Measurements from ENCODE around the gene NT5C2. TPM values are rescaled to one million over a fixed set of nuclear protein-coding genes. Genes with fewer than 3 reads are reported as not detected.

The NT5C2 gene
- total RNA-seq, 1 donor from 2014 or later = 158 TPM

- Histone ChIP-seq H3K4me1 (ENCODE audit: control insufficient read depth in 3 of 3, insufficient read depth in 3 of 3, low read length in 3 of 3) (peaks cover 0 to 5% (median 4%) of the 10 kb centered on the region in 3 donors), H3K4me3 (ENCODE audit: low read length in 3 of 3) (no peak overlapping the region), H3K9me3 (ENCODE audit: control insufficient read depth in 3 of 3, low read length in 3 of 3) (no peaks in the 10 kb centered on the region), H3K27me3 (ENCODE audit: control insufficient read depth in 3 of 3, insufficient read depth in 3 of 3, low read length in 3 of 3) (no peaks in the 10 kb centered on the region), H3K9ac (ENCODE audit: low read depth in 1 of 3, low read length in 3 of 3) (no peak overlapping the region), H3K27ac (ENCODE audit: low read depth, low read length) (peak overlapping the region; percentile 21), H3K36me3 (ENCODE audit: control insufficient read depth in 3 of 3, insufficient read depth in 3 of 3, low read length in 3 of 3) (peaks cover 3 to 6% (median 3%) of the 10 kb centered on the region in 3 donors)
These were observed 135.0 kb downstream of the NT5C2 start for GRCh38 chr10:103058034-103058433.

GRCh38 chr10:103055105-103055504 lies 138.0 kb downstream of the NT5C2 start:
- peaks cover 2 to 6% (median 3%) of the 10 kb centered on the region in 3 donors for H3K36me3 ChIP-seq (ENCODE audit: control insufficient read depth in 3 of 3, insufficient read depth in 3 of 3, low read length in 3 of 3)
- H3K27me3 ChIP-seq (ENCODE audit: control insufficient read depth in 3 of 3, insufficient read depth in 3 of 3, low read length in 3 of 3) = no peaks in the 10 kb centered on the region
- peaks cover 0 to 5% (median 4%) of the 10 kb centered on the region in 3 donors for H3K4me1 ChIP-seq (ENCODE audit: control insufficient read depth in 3 of 3, insufficient read depth in 3 of 3, low read length in 3 of 3)
- no peak overlapping the region for H3K27ac ChIP-seq (ENCODE audit: low read depth, low read length)
- H3K9me3 ChIP-seq (ENCODE audit: control insufficient read depth in 3 of 3, low read length in 3 of 3) = no peaks in the 10 kb centered on the region
- no peak overlapping the region for H3K4me3 ChIP-seq (ENCODE audit: low read length in 3 of 3)
- no peak overlapping the region for H3K9ac ChIP-seq (ENCODE audit: low read depth in 1 of 3, low read length in 3 of 3)

- Histone ChIP-seq H3K9me3 (ENCODE audit: control insufficient read depth in 3 of 3, low read length in 3 of 3) (no peaks in the 10 kb centered on the region), H3K36me3 (ENCODE audit: control insufficient read depth in 3 of 3, insufficient read depth in 3 of 3, low read length in 3 of 3) (peaks cover 2 to 6% (median 3%) of the 10 kb centered on the region in 3 donors), H3K27ac (ENCODE audit: low read depth, low read length) (peak overlapping the region; percentile 9), H3K27me3 (ENCODE audit: control insufficient read depth in 3 of 3, insufficient read depth in 3 of 3, low read length in 3 of 3) (no peaks in the 10 kb centered on the region), H3K9ac (ENCODE audit: low read depth in 1 of 3, low read length in 3 of 3) (no peak overlapping the region), H3K4me3 (ENCODE audit: low read length in 3 of 3) (no peak overlapping the region), H3K4me1 (ENCODE audit: control insufficient read depth in 3 of 3, insufficient read depth in 3 of 3, low read length in 3 of 3) (peaks cover 0 to 5% (median 4%) of the 10 kb centered on the region in 3 donors)
These were observed 138.5 kb downstream of the NT5C2 start for GRCh38 chr10:103054621-103055020.

GRCh38 chr10:103053659-103054581 lies 139.2 kb downstream of the NT5C2 start:
- Histone ChIP-seq H3K27ac (ENCODE audit: low read depth, low read length) (peak overlapping the region; percentile 9), H3K27me3 (ENCODE audit: control insufficient read depth in 3 of 3, insufficient read depth in 3 of 3, low read length in 3 of 3) (no peaks in the 10 kb centered on the region), H3K36me3 (ENCODE audit: control insufficient read depth in 3 of 3, insufficient read depth in 3 of 3, low read length in 3 of 3) (peaks cover 2 to 6% (median 3%) of the 10 kb centered on the region in 3 donors), H3K9ac (ENCODE audit: low read depth in 1 of 3, low read length in 3 of 3) (peak overlapping the region in 2 of 3 donors; percentile 25 to 30), H3K4me1 (ENCODE audit: control insufficient read depth in 3 of 3, insufficient read depth in 3 of 3, low read length in 3 of 3) (peaks cover 0 to 5% (median 4%) of the 10 kb centered on the region in 3 donors), H3K9me3 (ENCODE audit: control insufficient read depth in 3 of 3, low read length in 3 of 3) (no peaks in the 10 kb centered on the region), H3K4me3 (ENCODE audit: low read length in 3 of 3) (peak overlapping the region; percentile 41 to 59 (median 52))

- Histone ChIP-seq H3K27me3 (ENCODE audit: control insufficient read depth in 3 of 3, insufficient read depth in 3 of 3, low read length in 3 of 3) (no peaks in the 10 kb centered on the region), H3K36me3 (ENCODE audit: control insufficient read depth in 3 of 3, insufficient read depth in 3 of 3, low read length in 3 of 3) (no peaks in the 10 kb centered on the region), H3K4me3 (ENCODE audit: low read length in 3 of 3) (no peak overlapping the region), H3K4me1 (ENCODE audit: control insufficient read depth in 3 of 3, insufficient read depth in 3 of 3, low read length in 3 of 3) (peaks cover 0 to 8% (median 2%) of the 10 kb centered on the region in 3 donors), H3K9ac (ENCODE audit: low read depth in 1 of 3, low read length in 3 of 3) (no peak overlapping the region), H3K9me3 (ENCODE audit: control insufficient read depth in 3 of 3, low read length in 3 of 3) (no peaks in the 10 kb centered on the region), H3K27ac (ENCODE audit: low read depth, low read length) (no peak overlapping the region)
These were observed 143.8 kb downstream of the NT5C2 start for GRCh38 chr10:103049237-103049636.

- Histone ChIP-seq H3K36me3 (ENCODE audit: control insufficient read depth in 3 of 3, insufficient read depth in 3 of 3, low read length in 3 of 3) (no peaks in the 10 kb centered on the region), H3K27ac (ENCODE audit: low read depth, low read length) (no peak overlapping the region), H3K9me3 (ENCODE audit: control insufficient read depth in 3 of 3, low read length in 3 of 3) (no peaks in the 10 kb centered on the region), H3K9ac (ENCODE audit: low read depth in 1 of 3, low read length in 3 of 3) (no peak overlapping the region), H3K27me3 (ENCODE audit: control insufficient read depth in 3 of 3, insufficient read depth in 3 of 3, low read length in 3 of 3) (no peaks in the 10 kb centered on the region), H3K4me3 (ENCODE audit: low read length in 3 of 3) (no peak overlapping the region), H3K4me1 (ENCODE audit: control insufficient read depth in 3 of 3, insufficient read depth in 3 of 3, low read length in 3 of 3) (peaks cover 0 to 4% (median 0%) of the 10 kb centered on the region in 3 donors)
These were observed 145.7 kb downstream of the NT5C2 start for GRCh38 chr10:103047381-103047780.

GRCh38 chr10:103045961-103046360 lies 147.1 kb downstream of the NT5C2 start:
- no peak overlapping the region for H3K4me3 ChIP-seq (ENCODE audit: low read length in 3 of 3)
- peaks cover 0 to 5% (median 4%) of the 10 kb centered on the region in 3 donors for H3K4me1 ChIP-seq (ENCODE audit: control insufficient read depth in 3 of 3, insufficient read depth in 3 of 3, low read length in 3 of 3)
- H3K9ac ChIP-seq (ENCODE audit: low read depth in 1 of 3, low read length in 3 of 3) = no peak overlapping the region
- no peaks in the 10 kb centered on the region for H3K36me3 ChIP-seq (ENCODE audit: control insufficient read depth in 3 of 3, insufficient read depth in 3 of 3, low read length in 3 of 3)
- H3K27ac ChIP-seq (ENCODE audit: low read depth, low read length) = no peak overlapping the region
- H3K9me3 ChIP-seq (ENCODE audit: control insufficient read depth in 3 of 3, low read length in 3 of 3) = no peaks in the 10 kb centered on the region
- H3K27me3 ChIP-seq (ENCODE audit: control insufficient read depth in 3 of 3, insufficient read depth in 3 of 3, low read length in 3 of 3) = no peaks in the 10 kb centered on the region

GRCh38 chr10:103044942-103045489 lies 148.1 kb downstream of the NT5C2 start:
- H3K9me3 ChIP-seq (ENCODE audit: control insufficient read depth in 3 of 3, low read length in 3 of 3) = no peaks in the 10 kb centered on the region
- H3K27ac ChIP-seq (ENCODE audit: low read depth, low read length) = no peak overlapping the region
- H3K27me3 ChIP-seq (ENCODE audit: control insufficient read depth in 3 of 3, insufficient read depth in 3 of 3, low read length in 3 of 3) = no peaks in the 10 kb centered on the region
- H3K36me3 ChIP-seq (ENCODE audit: control insufficient read depth in 3 of 3, insufficient read depth in 3 of 3, low read length in 3 of 3) = no peaks in the 10 kb centered on the region
- peaks cover 0 to 5% (median 4%) of the 10 kb centered on the region in 3 donors for H3K4me1 ChIP-seq (ENCODE audit: control insufficient read depth in 3 of 3, insufficient read depth in 3 of 3, low read length in 3 of 3)
- no peak overlapping the region for H3K9ac ChIP-seq (ENCODE audit: low read depth in 1 of 3, low read length in 3 of 3)
- no peak overlapping the region for H3K4me3 ChIP-seq (ENCODE audit: low read length in 3 of 3)

GRCh38 chr10:103042908-103043307 lies 150.2 kb downstream of the NT5C2 start:
- Histone ChIP-seq H3K27me3 (ENCODE audit: control insufficient read depth in 3 of 3, insufficient read depth in 3 of 3, low read length in 3 of 3) (no peaks in the 10 kb centered on the region), H3K36me3 (ENCODE audit: control insufficient read depth in 3 of 3, insufficient read depth in 3 of 3, low read length in 3 of 3) (no peaks in the 10 kb centered on the region), H3K27ac (ENCODE audit: low read depth, low read length) (no peak overlapping the region), H3K9ac (ENCODE audit: low read depth in 1 of 3, low read length in 3 of 3) (no peak overlapping the region), H3K4me1 (ENCODE audit: control insufficient read depth in 3 of 3, insufficient read depth in 3 of 3, low read length in 3 of 3) (peaks cover 0 to 5% (median 4%) of the 10 kb centered on the region in 3 donors), H3K4me3 (ENCODE audit: low read length in 3 of 3) (no peak overlapping the region), H3K9me3 (ENCODE audit: control insufficient read depth in 3 of 3, low read length in 3 of 3) (no peaks in the 10 kb centered on the region)

- Histone ChIP-seq H3K4me1 (ENCODE audit: control insufficient read depth in 3 of 3, insufficient read depth in 3 of 3, low read length in 3 of 3) (peaks cover 0 to 5% (median 4%) of the 10 kb centered on the region in 3 donors), H3K9ac (ENCODE audit: low read depth in 1 of 3, low read length in 3 of 3) (no peak overlapping the region), H3K27ac (ENCODE audit: low read depth, low read length) (no peak overlapping the region), H3K9me3 (ENCODE audit: control insufficient read depth in 3 of 3, low read length in 3 of 3) (no peaks in the 10 kb centered on the region), H3K27me3 (ENCODE audit: control insufficient read depth in 3 of 3, insufficient read depth in 3 of 3, low read length in 3 of 3) (no peaks in the 10 kb centered on the region), H3K36me3 (ENCODE audit: control insufficient read depth in 3 of 3, insufficient read depth in 3 of 3, low read length in 3 of 3) (no peaks in the 10 kb centered on the region), H3K4me3 (ENCODE audit: low read length in 3 of 3) (no peak overlapping the region)
These were observed 150.9 kb downstream of the NT5C2 start for GRCh38 chr10:103042129-103042528.

Data from skeletal muscle tissue (tissue), 4 donors.